ENCODE data around the gene HIP1R. TPM values are rescaled to one million over a fixed set of nuclear protein-coding genes. Genes with fewer than 3 reads are reported as not detected.
A peak's percentile ranks its signal among the peaks of the same experiment; 100 is the strongest.

The HIP1R gene
- total RNA-seq, 1 donor from 2014 or later = 61.1 TPM

DNA sequence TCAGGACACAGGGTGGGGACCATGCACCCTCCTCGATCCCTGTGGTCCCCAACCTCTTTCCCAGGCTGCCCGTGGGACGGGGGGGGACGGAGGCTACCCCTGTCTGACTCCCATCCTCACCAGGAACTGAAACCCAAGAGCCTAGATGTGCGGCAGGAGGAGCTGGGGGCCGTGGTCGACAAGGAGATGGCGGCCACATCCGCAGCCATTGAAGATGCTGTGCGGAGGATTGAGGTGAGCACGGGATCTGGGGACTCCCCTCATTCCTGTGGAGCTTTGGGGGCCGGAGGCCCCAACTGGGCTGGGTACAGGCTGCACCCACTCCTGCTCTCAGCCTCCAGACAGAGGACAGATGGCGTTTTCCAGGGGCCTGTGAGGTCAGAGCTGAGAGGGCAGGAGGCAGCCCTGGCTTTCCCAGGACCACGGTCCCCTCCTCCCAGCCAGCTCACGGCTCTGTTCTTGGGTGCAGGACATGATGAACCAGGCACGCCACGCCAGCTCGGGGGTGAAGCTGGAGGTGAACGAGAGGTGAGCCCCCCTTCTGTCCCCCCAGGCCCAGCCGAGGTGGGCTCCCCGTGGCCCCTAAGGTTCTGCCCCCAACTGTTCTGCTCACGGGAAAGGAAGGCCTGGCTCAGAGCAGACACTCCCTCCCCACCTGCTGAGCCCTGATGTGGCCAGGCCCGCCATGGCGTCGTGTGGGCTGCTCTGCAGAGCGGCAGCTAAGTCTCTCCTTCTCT, 24.2 kb downstream of the HIP1R start:
- DNase-seq (ENCODE audit: low spot score, unreplicated experiment) = no peak
- Mint-ChIP-seq H3K27ac (no peak overlapping the region), H3K4me1 (ENCODE audit: low read depth) (no peaks in the 10 kb centered on the region), H3K27me3 (no peaks in the 10 kb centered on the region), H3K36me3 (ENCODE audit: insufficient read depth) (peaks cover 1% of the 10 kb centered on the region), H3K9me3 (ENCODE audit: low read depth) (no peaks in the 10 kb centered on the region), H3K4me3 (ENCODE audit: low read depth) (no peak overlapping the region)
- TF ChIP-seq, protein P1, sequence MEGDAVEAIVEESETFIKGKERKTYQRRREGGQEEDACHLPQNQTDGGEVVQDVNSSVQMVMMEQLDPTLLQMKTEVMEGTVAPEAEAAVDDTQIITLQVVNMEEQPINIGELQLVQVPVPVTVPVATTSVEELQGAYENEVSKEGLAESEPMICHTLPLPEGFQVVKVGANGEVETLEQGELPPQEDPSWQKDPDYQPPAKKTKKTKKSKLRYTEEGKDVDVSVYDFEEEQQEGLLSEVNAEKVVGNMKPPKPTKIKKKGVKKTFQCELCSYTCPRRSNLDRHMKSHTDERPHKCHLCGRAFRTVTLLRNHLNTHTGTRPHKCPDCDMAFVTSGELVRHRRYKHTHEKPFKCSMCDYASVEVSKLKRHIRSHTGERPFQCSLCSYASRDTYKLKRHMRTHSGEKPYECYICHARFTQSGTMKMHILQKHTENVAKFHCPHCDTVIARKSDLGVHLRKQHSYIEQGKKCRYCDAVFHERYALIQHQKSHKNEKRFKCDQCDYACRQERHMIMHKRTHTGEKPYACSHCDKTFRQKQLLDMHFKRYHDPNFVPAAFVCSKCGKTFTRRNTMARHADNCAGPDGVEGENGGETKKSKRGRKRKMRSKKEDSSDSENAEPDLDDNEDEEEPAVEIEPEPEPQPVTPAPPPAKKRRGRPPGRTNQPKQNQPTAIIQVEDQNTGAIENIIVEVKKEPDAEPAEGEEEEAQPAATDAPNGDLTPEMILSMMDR (IDR thresholded peaks at IDR 0.05; ENCODE audit: unreplicated experiment) = no peak

DNA sequence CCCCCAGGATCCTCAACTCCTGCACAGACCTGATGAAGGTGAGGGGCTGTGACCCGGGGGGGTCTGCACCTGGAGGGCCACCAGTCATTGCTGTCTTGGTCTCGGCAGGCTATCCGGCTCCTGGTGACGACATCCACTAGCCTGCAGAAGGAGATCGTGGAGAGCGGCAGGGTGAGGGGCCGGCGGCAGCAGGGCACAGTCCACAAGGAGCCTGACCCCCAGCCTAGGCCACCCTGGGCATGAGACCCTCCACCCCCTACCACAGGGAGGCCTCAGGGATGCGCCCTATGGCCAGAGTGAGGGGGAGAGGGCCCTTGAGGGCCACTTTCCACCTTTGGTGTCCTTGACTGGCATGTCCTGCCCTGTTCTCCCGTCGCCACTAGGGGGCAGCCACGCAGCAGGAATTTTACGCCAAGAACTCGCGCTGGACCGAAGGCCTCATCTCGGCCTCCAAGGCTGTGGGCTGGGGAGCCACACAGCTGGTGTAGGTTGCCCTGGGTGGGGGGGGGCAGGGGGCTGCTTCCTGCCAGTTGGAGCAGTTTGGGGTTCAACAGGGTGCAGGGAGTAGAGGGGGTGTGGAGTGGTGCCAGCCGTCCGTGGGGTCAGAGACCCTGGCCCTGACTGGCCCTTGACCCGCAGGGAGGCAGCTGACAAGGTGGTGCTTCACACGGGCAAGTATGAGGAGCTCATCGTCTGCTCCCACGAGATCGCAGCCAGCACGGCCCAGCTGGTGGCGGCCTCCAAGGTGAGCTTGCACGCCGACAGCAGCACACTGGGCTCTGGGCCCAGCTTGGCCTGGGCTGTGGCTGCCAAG, 25.0 kb downstream of the HIP1R start:
- H3K27me3 Mint-ChIP-seq = no peaks in the 10 kb centered on the region
- no peaks in the 10 kb centered on the region for H3K4me1 Mint-ChIP-seq (ENCODE audit: low read depth)
- no peak overlapping the region for H3K4me3 Mint-ChIP-seq (ENCODE audit: low read depth)
- DNase-seq (ENCODE audit: low spot score, unreplicated experiment) = peak; percentile 77
- no peaks in the 10 kb centered on the region for H3K9me3 Mint-ChIP-seq (ENCODE audit: low read depth)
- peaks cover 1% of the 10 kb centered on the region for H3K36me3 Mint-ChIP-seq (ENCODE audit: insufficient read depth)
- TF ChIP-seq, protein P1 (IDR thresholded peaks at IDR 0.05; ENCODE audit: unreplicated experiment) = peak; percentile 82
- H3K27ac Mint-ChIP-seq = no peak overlapping the region

DNA sequence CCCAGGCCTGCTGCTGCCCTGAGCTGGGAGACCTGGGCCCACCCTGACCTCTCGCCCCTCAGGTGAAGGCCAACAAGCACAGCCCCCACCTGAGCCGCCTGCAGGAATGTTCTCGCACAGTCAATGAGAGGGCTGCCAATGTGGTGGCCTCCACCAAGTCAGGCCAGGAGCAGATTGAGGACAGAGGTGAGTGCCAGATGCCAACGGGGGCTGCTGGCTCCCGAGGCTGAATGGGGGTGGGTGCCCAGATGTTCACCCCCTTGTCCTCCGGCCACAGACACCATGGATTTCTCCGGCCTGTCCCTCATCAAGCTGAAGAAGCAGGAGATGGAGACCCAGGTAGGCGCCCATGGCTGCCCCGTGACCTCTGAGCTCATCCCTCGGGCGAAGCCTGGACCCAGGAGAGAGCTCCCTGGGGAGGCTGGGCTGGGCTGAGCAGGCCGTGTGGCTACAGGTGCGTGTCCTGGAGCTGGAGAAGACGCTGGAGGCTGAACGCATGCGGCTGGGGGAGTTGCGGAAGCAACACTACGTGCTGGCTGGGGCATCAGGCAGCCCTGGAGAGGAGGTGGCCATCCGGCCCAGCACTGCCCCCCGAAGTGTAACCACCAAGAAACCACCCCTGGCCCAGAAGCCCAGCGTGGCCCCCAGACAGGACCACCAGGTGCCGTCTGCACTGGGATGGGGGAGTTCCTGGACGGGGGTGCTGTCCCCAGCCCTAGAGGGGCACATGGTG, 25.8 kb downstream of the HIP1R start:
- TF ChIP-seq, protein P1 (IDR thresholded peaks at IDR 0.05; ENCODE audit: unreplicated experiment) = no peak
- H3K9me3 Mint-ChIP-seq (ENCODE audit: low read depth) = no peaks in the 10 kb centered on the region
- no peak overlapping the region for H3K27ac Mint-ChIP-seq
- DNase-seq (ENCODE audit: low spot score, unreplicated experiment) = no peak
- no peaks in the 10 kb centered on the region for H3K27me3 Mint-ChIP-seq
- no peaks in the 10 kb centered on the region for H3K4me1 Mint-ChIP-seq (ENCODE audit: low read depth)
- peaks cover 1% of the 10 kb centered on the region for H3K36me3 Mint-ChIP-seq (ENCODE audit: insufficient read depth)
- H3K4me3 Mint-ChIP-seq (ENCODE audit: low read depth) = no peak overlapping the region

DNA sequence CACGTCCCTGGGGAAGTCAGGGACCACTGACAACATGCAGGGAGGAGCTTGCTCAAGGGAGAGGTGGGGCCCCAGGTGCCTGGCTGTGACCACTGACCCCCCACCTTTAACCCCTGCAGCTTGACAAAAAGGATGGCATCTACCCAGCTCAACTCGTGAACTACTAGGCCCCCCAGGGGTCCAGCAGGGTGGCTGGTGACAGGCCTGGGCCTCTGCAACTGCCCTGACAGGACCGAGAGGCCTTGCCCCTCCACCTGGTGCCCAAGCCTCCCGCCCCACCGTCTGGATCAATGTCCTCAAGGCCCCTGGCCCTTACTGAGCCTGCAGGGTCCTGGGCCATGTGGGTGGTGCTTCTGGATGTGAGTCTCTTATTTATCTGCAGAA, 26.3 kb downstream of the HIP1R start:
- Mint-ChIP-seq H3K27ac (no peak overlapping the region), H3K4me1 (ENCODE audit: low read depth) (no peaks in the 10 kb centered on the region), H3K36me3 (ENCODE audit: insufficient read depth) (peaks cover 1% of the 10 kb centered on the region), H3K4me3 (ENCODE audit: low read depth) (no peak overlapping the region), H3K9me3 (ENCODE audit: low read depth) (no peaks in the 10 kb centered on the region), H3K27me3 (no peaks in the 10 kb centered on the region)
- DNase-seq (ENCODE audit: low spot score, unreplicated experiment) = no peak
- TF ChIP-seq, protein P1 (IDR thresholded peaks at IDR 0.05; ENCODE audit: unreplicated experiment) = no peak

DNA sequence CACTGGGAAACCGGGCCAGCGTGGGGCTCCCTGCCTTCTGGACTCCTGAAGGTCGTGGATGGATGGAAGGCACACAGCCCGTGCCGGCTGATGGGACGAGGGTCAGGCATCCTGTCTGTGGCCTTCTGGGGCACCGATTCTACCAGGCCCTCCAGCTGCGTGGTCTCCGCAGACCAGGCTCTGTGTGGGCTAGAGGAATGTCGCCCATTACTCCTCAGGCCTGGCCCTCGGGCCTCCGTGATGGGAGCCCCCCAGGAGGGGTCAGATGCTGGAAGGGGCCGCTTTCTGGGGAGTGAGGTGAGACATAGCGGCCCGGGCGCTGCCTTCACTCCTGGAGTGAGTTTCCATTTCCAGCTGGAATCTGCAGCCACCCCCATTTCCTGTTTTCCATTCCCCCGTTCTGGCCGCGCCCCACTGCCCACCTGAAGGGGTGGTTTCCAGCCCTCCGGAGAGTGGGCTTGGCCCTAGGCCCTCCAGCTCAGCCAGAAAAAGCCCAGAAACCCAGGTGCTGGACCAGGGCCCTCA, 26.9 kb downstream of the HIP1R start:
- Mint-ChIP-seq H3K36me3 (ENCODE audit: insufficient read depth) (peaks cover 4% of the 10 kb centered on the region), H3K27me3 (no peaks in the 10 kb centered on the region), H3K4me3 (ENCODE audit: low read depth) (no peak overlapping the region), H3K9me3 (ENCODE audit: low read depth) (no peaks in the 10 kb centered on the region), H3K4me1 (ENCODE audit: low read depth) (no peaks in the 10 kb centered on the region), H3K27ac (no peak overlapping the region)
- TF ChIP-seq, protein P1 (IDR thresholded peaks at IDR 0.05; ENCODE audit: unreplicated experiment) = no peak
- no peak for DNase-seq (ENCODE audit: low spot score, unreplicated experiment)

Measured in progenitor cell of endocrine pancreas (in vitro differentiated cells).